Measurements from ENCODE around the gene ARID5A.

ARID5A gene

DNA sequence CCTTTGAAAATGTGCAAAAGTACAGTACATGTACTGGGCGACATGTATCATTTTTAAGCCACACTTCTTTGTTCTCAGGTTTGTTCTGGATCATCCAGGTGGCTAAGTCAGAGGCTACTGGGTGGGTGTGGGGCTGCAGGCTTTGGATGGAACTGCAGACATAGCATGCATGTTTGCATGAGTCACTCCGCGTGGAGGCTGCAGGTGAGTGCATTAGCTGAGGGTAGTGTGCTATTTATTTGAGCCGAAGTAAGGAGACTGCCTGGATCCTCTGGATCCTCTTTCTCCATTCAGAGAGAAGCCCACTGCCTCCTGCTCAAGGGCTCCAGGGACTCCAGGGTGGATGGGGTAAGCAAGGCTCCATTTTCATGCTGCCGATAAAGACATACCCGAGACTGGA lies 22.0 kb upstream of the ARID5A start:
- TF ChIP-seq TAF1 (IDR thresholded peaks at IDR 0.05; ENCODE audit: low read depth, low read length): no peak
- TF ChIP-seq POLR2A (IDR thresholded peaks at IDR 0.05; ENCODE audit: low read depth, low read length): no peak
- TF ChIP-seq SPI1 (IDR thresholded peaks at IDR 0.05; ENCODE audit: low read depth, low read length): no peak
- TF ChIP-seq POLR2AphosphoS5 (IDR thresholded peaks at IDR 0.05; ENCODE audit: low read depth, low read length): no peak
- FAIRE-seq (no peak), DNase-seq (ENCODE audit: insufficient read length, low spot score) (no peak)

DNA sequence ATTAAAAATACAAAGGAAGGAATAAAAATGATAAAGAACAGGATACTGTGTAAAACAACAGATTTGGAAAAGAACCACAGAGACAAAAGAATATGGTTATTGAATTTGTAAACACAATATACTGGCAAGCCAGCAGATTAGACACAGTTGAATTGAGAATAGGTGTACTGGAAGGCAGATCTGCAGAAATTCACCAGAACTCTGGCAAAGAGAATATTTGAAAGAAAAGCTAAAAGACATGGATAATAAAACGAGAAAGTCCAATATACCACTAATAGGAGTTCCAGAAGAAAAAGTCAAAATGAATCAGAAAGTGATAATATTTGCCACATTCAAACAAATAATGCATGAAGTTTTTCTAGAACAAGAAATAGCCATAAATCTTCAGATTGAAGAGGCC lies 19.5 kb upstream of the ARID5A start:
- FAIRE-seq: no peak

DNA sequence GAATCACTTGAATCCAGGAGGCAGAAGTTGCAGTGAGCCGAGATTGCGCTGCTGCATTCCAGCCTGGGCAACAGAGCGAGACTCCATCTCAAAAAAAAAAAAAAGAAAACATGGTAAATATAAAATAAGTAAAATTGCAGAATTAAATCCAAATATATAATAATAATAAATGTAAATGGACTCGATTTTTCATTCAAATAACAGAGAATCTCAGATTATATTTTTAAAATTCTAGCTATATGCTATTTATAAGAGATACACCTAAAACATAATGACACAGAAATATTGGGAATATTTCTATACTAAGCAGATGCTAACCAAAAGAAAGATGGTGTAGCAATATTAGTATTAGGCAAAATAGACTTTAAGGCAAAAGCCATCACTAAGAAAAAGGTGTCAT lies 16.3 kb upstream of the ARID5A start:
- TF ChIP-seq POLR2AphosphoS5 (IDR thresholded peaks at IDR 0.05; ENCODE audit: low read depth, low read length): no peak
- TF ChIP-seq TAF1 (IDR thresholded peaks at IDR 0.05; ENCODE audit: low read depth, low read length): no peak
- TF ChIP-seq POLR2A (IDR thresholded peaks at IDR 0.05; ENCODE audit: low read depth, low read length): no peak
- TF ChIP-seq POU2F2 (IDR thresholded peaks at IDR 0.05; ENCODE audit: low read depth, low read length): no peak
- TF ChIP-seq SPI1 (IDR thresholded peaks at IDR 0.05; ENCODE audit: low read depth, low read length): no peak
- TF ChIP-seq PAX5 (IDR thresholded peaks at IDR 0.05; ENCODE audit: insufficient read depth, low read length, severe bottlenecking): no peak
- no peak for FAIRE-seq
- no peak for DNase-seq (ENCODE audit: insufficient read length, low spot score)

More for the DNA sequence above, 19.5 kb upstream of the ARID5A start:
- TF ChIP-seq POLR2A (IDR thresholded peaks at IDR 0.05; ENCODE audit: low read depth, low read length): no peak
- TF ChIP-seq TAF1 (IDR thresholded peaks at IDR 0.05; ENCODE audit: low read depth, low read length): no peak
- TF ChIP-seq SPI1 (IDR thresholded peaks at IDR 0.05; ENCODE audit: low read depth, low read length): no peak
- TF ChIP-seq POLR2AphosphoS5 (IDR thresholded peaks at IDR 0.05; ENCODE audit: low read depth, low read length): no peak
- TF ChIP-seq POU2F2 (IDR thresholded peaks at IDR 0.05; ENCODE audit: low read depth, low read length): no peak
- DNase-seq (ENCODE audit: insufficient read length, low spot score): no peak

DNA sequence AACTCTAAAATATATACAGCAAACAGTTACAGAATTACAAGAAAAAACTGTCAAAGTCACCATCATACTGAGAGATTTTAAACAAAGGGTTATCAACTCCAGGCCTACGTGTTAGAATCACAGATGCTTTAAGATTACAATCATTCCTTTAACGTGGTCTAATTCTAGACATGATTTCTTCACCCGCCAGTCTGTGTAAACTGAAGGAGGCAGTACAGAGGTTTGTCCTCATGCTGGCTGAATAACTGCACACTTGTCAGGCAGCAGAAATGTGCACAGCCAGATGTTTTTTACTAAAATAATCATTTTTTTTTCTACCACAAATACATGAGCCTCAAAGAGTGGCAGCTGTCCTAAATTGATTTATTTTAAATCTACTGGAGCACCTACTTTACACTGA lies 15.9 kb upstream of the ARID5A start:
- TF ChIP-seq PAX5 (IDR thresholded peaks at IDR 0.05; ENCODE audit: insufficient read depth, low read length, severe bottlenecking) (no peak), TAF1 (IDR thresholded peaks at IDR 0.05; ENCODE audit: low read depth, low read length) (no peak), SPI1 (IDR thresholded peaks at IDR 0.05; ENCODE audit: low read depth, low read length) (no peak), POLR2AphosphoS5 (IDR thresholded peaks at IDR 0.05; ENCODE audit: low read depth, low read length) (no peak), POLR2A (IDR thresholded peaks at IDR 0.05; ENCODE audit: low read depth, low read length) (no peak), POU2F2 (IDR thresholded peaks at IDR 0.05; ENCODE audit: low read depth, low read length) (no peak)
- FAIRE-seq: no peak
- no peak for DNase-seq (ENCODE audit: insufficient read length, low spot score)

DNA sequence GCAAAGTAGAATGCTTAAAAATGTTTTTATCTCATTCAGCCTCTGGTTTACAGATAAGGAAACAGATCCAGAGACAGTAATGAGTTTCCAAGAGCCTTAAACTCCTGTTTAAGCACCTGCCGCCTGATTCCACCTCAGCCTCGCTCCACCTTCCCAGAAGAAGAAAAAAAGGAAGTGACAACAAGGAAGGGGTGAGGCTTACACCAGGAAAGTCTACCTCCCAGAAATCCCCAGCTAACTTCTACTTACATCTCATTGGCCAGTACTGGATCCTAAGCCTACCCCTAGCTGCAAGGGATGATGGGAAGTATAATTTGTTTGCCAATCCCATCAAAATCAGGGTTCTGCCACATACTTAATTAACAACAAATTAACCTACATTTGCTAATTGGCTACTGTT lies 15.3 kb upstream of the ARID5A start:
- TF ChIP-seq TAF1 (IDR thresholded peaks at IDR 0.05; ENCODE audit: low read depth, low read length) (no peak), SPI1 (IDR thresholded peaks at IDR 0.05; ENCODE audit: low read depth, low read length) (0 out of 2 replicates have a peak, but pooled peaks have one; percentile 34), PAX5 (IDR thresholded peaks at IDR 0.05; ENCODE audit: insufficient read depth, low read length, severe bottlenecking) (no peak), POLR2AphosphoS5 (IDR thresholded peaks at IDR 0.05; ENCODE audit: low read depth, low read length) (no peak)
- DNase-seq (ENCODE audit: insufficient read length, low spot score) (no peak), FAIRE-seq (no peak)

DNA sequence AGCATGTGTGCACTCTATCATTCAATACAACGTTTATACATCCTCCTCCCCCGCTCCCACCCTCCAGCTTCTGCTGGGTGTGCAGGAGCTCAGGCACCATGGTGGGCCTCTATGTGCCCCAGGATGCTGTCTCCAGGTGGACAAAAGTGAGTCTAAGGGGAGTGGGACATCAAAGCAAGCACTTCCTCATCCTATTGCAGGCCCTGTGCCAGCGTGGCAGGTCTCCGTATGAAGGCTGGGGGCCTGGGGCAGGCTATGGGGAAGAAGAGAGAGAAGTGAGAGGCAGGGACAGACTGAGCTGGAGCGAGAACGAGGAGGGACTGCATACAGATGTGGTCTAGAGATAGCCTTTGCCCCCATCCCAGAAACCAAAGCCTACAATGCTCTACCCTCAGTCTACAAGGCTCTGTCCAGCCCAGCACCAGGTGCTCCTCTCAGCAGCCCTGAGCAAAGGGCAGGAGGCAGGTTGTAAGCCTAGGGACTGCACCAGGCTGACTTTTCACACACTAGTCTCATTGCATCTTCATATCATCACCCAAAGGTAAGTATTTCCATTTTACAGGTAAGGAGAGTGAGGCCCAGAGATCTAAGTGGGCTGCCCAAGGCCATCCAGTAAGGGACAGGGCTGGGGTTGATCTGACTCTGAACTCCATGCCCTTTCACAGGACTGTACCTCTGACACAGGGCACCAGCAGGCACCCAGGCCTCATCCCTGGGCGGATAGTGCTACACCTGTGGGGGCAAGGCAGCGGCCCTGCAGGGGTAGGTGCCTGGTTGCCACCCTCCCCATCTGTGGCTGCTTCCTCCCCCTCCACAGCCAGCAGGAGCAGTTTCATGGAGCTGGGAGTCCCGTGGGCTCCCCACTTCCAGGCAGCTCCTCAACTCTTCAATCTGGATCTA lies 14.0 kb upstream of the ARID5A start:
- DNase-seq (ENCODE audit: insufficient read length, low spot score): no peak
- TF ChIP-seq POLR2A (IDR thresholded peaks at IDR 0.05; ENCODE audit: low read depth, low read length) (no peak), SPI1 (IDR thresholded peaks at IDR 0.05; ENCODE audit: low read depth, low read length) (0 out of 2 replicates have a peak, but pooled peaks have one; percentile 17), PAX5 (IDR thresholded peaks at IDR 0.05; ENCODE audit: insufficient read depth, low read length, severe bottlenecking) (no peak)
- no peak for FAIRE-seq

DNA sequence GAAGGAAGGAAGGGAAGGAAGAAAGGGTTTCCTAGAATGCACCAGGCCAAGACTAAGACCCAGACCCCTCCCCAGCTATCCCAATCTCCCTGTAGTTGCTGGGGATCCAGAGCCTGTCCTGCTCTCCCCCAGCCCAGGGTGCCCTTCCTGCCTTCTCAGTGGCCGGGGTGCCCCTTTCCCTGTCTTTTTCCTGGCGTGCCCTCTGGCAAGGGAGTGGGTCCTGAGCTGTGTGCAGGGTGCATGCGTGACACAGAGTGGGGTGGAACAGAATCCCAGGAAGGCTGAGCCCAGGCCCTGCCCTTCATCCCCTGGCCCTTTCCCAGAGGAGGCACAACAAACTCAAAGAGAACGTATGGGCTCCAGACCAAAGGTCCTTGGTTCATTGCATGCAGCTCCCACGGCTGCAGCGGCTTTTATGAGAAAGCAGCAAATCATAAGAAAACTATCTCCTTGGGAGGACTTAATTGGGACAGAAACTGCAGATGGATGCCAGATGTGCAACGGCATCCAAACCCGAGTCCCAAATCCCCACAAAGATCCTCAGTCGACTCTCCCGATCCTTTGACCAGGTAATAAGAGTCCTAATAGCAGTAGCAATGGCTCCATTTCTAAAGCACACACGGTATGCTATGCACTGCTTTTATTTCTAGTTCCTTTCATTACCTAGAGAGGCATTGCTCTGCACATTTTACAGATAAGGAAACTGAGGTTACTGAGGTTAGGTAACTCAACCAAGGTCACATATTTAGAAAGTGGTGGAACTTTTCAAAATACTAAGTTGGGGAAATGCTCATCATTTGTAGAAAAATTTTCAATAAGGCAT lies 12.7 kb upstream of the ARID5A start:
- TF ChIP-seq POLR2AphosphoS5 (IDR thresholded peaks at IDR 0.05; ENCODE audit: low read depth, low read length) (no peak), TAF1 (IDR thresholded peaks at IDR 0.05; ENCODE audit: low read depth, low read length) (no peak), POLR2A (IDR thresholded peaks at IDR 0.05; ENCODE audit: low read depth, low read length) (no peak), PAX5 (IDR thresholded peaks at IDR 0.05; ENCODE audit: insufficient read depth, low read length, severe bottlenecking) (no peak), SPI1 (IDR thresholded peaks at IDR 0.05; ENCODE audit: low read depth, low read length) (no peak), POU2F2 (IDR thresholded peaks at IDR 0.05; ENCODE audit: low read depth, low read length) (no peak)
- DNase-seq (ENCODE audit: insufficient read length, low spot score) (no peak), FAIRE-seq (peak; percentile 5)

DNA sequence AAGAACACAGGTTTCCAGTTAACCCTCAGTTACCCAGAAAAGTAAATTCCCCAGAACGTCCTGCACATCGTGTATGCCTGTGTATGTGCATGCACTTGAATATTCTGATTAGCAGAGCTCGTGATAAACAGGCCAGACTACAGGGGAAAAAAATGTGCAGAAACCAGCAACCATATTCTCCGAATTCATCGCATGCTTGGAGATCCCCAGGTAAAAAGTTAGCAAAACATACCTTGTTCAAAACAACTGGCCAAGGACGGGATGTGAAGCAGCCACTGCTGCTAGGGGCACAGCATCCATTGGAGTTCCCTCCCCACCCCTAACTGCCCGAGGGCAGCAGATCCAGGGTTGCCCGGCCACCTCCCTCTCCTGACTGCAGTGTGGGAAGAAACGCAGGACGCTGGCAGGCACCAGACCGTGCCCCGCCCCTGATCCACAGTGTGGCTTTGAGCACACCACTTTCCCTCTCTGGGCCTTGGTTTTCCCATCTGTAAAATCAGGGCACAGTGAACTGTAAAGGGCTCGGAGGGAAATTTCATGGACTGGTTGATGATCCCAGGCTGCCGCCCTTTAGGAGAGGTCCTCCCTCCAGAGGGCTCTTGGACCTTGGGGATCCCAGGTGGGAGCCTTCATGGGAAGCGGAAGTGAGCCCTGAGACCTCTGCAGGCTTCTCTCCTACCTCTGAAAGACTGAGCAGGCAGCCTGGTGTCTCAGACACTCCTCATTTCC lies 11.9 kb upstream of the ARID5A start:
- no peak for DNase-seq (ENCODE audit: insufficient read length, low spot score)
- FAIRE-seq: peak; percentile 76
- TF ChIP-seq POLR2AphosphoS5 (IDR thresholded peaks at IDR 0.05; ENCODE audit: low read depth, low read length) (no peak), POU2F2 (IDR thresholded peaks at IDR 0.05; ENCODE audit: low read depth, low read length) (no peak), TAF1 (IDR thresholded peaks at IDR 0.05; ENCODE audit: low read depth, low read length) (no peak), PAX5 (IDR thresholded peaks at IDR 0.05; ENCODE audit: insufficient read depth, low read length, severe bottlenecking) (no peak), POLR2A (IDR thresholded peaks at IDR 0.05; ENCODE audit: low read depth, low read length) (no peak), SPI1 (IDR thresholded peaks at IDR 0.05; ENCODE audit: low read depth, low read length) (no peak)

DNA sequence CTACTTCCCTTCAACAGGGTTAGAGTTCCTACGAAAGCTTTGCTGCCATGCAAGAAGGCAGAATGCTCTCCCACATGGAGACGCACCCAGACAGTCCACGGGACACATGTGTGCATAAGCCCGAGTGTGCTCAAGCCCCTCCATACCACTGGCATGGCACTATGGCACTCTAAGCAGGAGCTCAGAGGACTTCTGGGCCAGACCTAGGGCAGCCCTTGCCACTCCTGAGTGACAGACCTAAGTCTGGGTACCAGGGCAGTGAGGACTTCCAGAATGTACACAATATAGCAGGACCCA lies 11.4 kb upstream of the ARID5A start:
- no peak for TF ChIP-seq POLR2AphosphoS5 (IDR thresholded peaks at IDR 0.05; ENCODE audit: low read depth, low read length)
- TF ChIP-seq POU2F2 (IDR thresholded peaks at IDR 0.05; ENCODE audit: low read depth, low read length): no peak
- peak; percentile 5 for FAIRE-seq
- DNase-seq (ENCODE audit: insufficient read length, low spot score): no peak
